SU-DHL-6 (cell line): ENCODE results near the gene NPAS2.

Experiments
- H2AFZ ChIP-seq: fragments of 200-600 bp; sonication (generic); 2 replicates; pipeline ENCODE4 v1.6.1; 2014; ENCODE audit warnings: low read depth, mild to moderate bottlenecking, moderate library complexity, mixed read lengths, antibody characterized with exemption, low read length; ENCODE audit not compliant: severe bottlenecking
- H3F3A ChIP-seq: fragments of 200-600 bp; shearing (Covaris generic); 2 replicates; pipeline ENCODE4 v1.6.0; 2016; ENCODE audit warnings: antibody characterized with exemption, mild to moderate bottlenecking; ENCODE audit not compliant: insufficient read depth
- H3K27ac ChIP-seq: fragments of 200-600 bp; sonication (generic); 2 replicates; pipeline ENCODE4 v1.5.1; 2016; ENCODE audit warnings: low read depth, mild to moderate bottlenecking, low read length, moderate library complexity, mixed read lengths
- H3K27me3 ChIP-seq: fragments of 200-600 bp; sonication (generic), shearing (Covaris generic); 2 replicates; pipeline ENCODE4 v1.6.0; 2014; ENCODE audit warnings: mild to moderate bottlenecking, low read length
- H3K36me3 ChIP-seq: fragments of 200-600 bp; sonication (generic); 2 replicates; pipeline ENCODE4 v1.6.1; 2014; ENCODE audit warnings: mild to moderate bottlenecking, low read length, mixed read lengths
- H3K4me2 ChIP-seq: fragments of 300-600, 200-600 bp; shearing (Covaris generic), sonication (generic); 2 replicates; pipeline ENCODE4 v1.6.0; 2014; ENCODE audit warnings: low read length, low read depth, mild to moderate bottlenecking; ENCODE audit not compliant: poor library complexity, severe bottlenecking
- H3K4me3 ChIP-seq: fragments of 200-600 bp; sonication (generic); 2 replicates; pipeline ENCODE4 v1.5.1; 2014; ENCODE audit warnings: antibody characterized with exemption, low read length, mild to moderate bottlenecking, mixed read lengths; ENCODE audit not compliant: insufficient read depth, poor library complexity, severe bottlenecking
- H3K79me2 ChIP-seq: fragments of 200-600 bp; sonication (generic); 2 replicates; pipeline ENCODE4 v1.6.1; 2014; ENCODE audit warnings: mild to moderate bottlenecking, low read length, moderate library complexity; ENCODE audit not compliant: insufficient read depth
- H3K9ac ChIP-seq: fragments of 200-600 bp; sonication (generic); 2 replicates; pipeline ENCODE4 v1.7.0; 2014; ENCODE audit warnings: mild to moderate bottlenecking, low read length
- H3K9me2 ChIP-seq: fragments of 200-600 bp; sonication (generic); replicated peaks from 2 replicates; pipeline ENCODE4 v1.6.1; 2014; ENCODE audit warnings: low read length; ENCODE audit not compliant: insufficient read depth
- H3K9me3 ChIP-seq: fragments of 200-600 bp; sonication (generic); 2 replicates; pipeline ENCODE4 v1.6.1; 2014; ENCODE audit warnings: low read length, mixed read lengths; ENCODE audit not compliant: insufficient read depth
- H4K20me1 ChIP-seq: fragments of 200-600 bp; sonication (generic); 2 replicates; pipeline ENCODE4 v1.6.1; 2014; ENCODE audit warnings: low read depth, mild to moderate bottlenecking, antibody characterized with exemption, low read length, moderate library complexity, mixed read lengths
- CTCF ChIP-seq: fragments of 200-600 bp; sonication (generic); IDR thresholded peaks from one replicate; pipeline ENCODE4 v1.5.1; 2017; ENCODE audit warnings: antibody characterized with exemption, mild to moderate bottlenecking, low read length, moderate library complexity; ENCODE audit not compliant: insufficient read depth, poor library complexity, severe bottlenecking
- EZH2phosphoT487 ChIP-seq: fragments of 200-600 bp; sonication (generic), shearing (Covaris generic); conservative IDR thresholded peaks from 2 replicates; pipeline ENCODE4 v1.6.1; 2018; ENCODE audit warnings: mild to moderate bottlenecking, antibody characterized with exemption, low read length, moderate library complexity, mixed read lengths

The NPAS2 gene

GRCh38 chr2:100968146-100969145, 148.5 kb downstream of the NPAS2 start:
- TF ChIP-seq EZH2phosphoT487 (no peak), CTCF (no peak)

GRCh38 chr2:100969998-100970397, 150.1 kb downstream of the NPAS2 start:
- Histone ChIP-seq H4K20me1 (no peaks in the 10 kb centered on the region), H3K4me2 (no peak overlapping the region), H3K79me2 (no peaks in the 10 kb centered on the region), H3K9me3 (no peaks in the 10 kb centered on the region), H3K27me3 (no peaks in the 10 kb centered on the region), H3F3A (no peaks in the 10 kb centered on the region), H3K36me3 (no peaks in the 10 kb centered on the region), H3K9ac (no peak overlapping the region), H2AFZ (no peak overlapping the region), H3K4me3 (no peak overlapping the region), H3K9me2 (no peaks in the 10 kb centered on the region), H3K27ac (no peak overlapping the region)
- TF ChIP-seq CTCF: no peak
- no peak for TF ChIP-seq EZH2phosphoT487

More at GRCh38 chr2:100968146-100969145, 148.5 kb downstream of the NPAS2 start:
- no peak overlapping the region for H2AFZ ChIP-seq
- H3K9me3 ChIP-seq: no peaks in the 10 kb centered on the region
- H4K20me1 ChIP-seq: no peaks in the 10 kb centered on the region
- no peaks in the 10 kb centered on the region for H3K27me3 ChIP-seq
- no peak overlapping the region for H3K4me2 ChIP-seq
- H3K9ac ChIP-seq: no peak overlapping the region
- no peaks in the 10 kb centered on the region for H3K9me2 ChIP-seq
- H3F3A ChIP-seq: no peaks in the 10 kb centered on the region
- H3K4me3 ChIP-seq: no peak overlapping the region
- no peaks in the 10 kb centered on the region for H3K79me2 ChIP-seq
- no peaks in the 10 kb centered on the region for H3K36me3 ChIP-seq
- H3K27ac ChIP-seq: no peak overlapping the region

GRCh38 chr2:100971221-100971620, 151.3 kb downstream of the NPAS2 start:
- Histone ChIP-seq H3K27ac (no peak overlapping the region), H2AFZ (no peak overlapping the region), H3K9me2 (no peaks in the 10 kb centered on the region), H3F3A (no peaks in the 10 kb centered on the region), H3K36me3 (no peaks in the 10 kb centered on the region), H3K4me2 (no peak overlapping the region), H3K27me3 (no peaks in the 10 kb centered on the region), H3K79me2 (no peaks in the 10 kb centered on the region), H3K4me3 (no peak overlapping the region), H3K9me3 (no peaks in the 10 kb centered on the region), H4K20me1 (no peaks in the 10 kb centered on the region), H3K9ac (no peak overlapping the region)
- TF ChIP-seq EZH2phosphoT487 (no peak), CTCF (no peak)
